ENCODE data around the gene HTR3D.

The HTR3D gene

DNA sequence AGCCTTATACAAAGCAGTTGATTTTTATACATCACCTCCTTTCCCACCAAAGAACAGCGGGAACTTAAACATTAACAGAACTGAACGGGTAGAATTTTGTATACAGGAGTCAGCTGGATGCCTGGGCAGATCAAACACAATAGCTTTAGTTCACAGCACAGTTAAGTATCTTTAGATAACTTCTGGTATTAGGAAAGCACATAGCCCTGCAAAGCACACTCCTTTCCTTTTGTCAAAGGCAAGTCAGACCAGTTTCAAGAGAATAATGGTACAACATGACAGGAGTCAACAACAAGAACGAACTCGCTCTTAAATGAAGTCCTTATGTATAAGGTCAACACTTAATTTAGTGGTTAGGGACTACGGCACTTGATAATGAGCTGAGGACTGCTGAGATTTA is 40.1 kb upstream of the HTR3D start:
- H3K27ac ChIP-seq (ENCODE audit: low read depth, low read length), result no peak overlapping the region
- H3K36me3 ChIP-seq (ENCODE audit: low read length), result no peaks in the 10 kb centered on the region
- no peaks in the 10 kb centered on the region for H3F3A ChIP-seq (ENCODE audit: insufficient read depth)
- H4K20me1 ChIP-seq (ENCODE audit: low read depth, low read length), result no peaks in the 10 kb centered on the region
- TF ChIP-seq EZH2phosphoT487 (conservative IDR thresholded peaks at IDR 0.05; ENCODE audit: low read length), result no peak
- TF ChIP-seq, protein P1, sequence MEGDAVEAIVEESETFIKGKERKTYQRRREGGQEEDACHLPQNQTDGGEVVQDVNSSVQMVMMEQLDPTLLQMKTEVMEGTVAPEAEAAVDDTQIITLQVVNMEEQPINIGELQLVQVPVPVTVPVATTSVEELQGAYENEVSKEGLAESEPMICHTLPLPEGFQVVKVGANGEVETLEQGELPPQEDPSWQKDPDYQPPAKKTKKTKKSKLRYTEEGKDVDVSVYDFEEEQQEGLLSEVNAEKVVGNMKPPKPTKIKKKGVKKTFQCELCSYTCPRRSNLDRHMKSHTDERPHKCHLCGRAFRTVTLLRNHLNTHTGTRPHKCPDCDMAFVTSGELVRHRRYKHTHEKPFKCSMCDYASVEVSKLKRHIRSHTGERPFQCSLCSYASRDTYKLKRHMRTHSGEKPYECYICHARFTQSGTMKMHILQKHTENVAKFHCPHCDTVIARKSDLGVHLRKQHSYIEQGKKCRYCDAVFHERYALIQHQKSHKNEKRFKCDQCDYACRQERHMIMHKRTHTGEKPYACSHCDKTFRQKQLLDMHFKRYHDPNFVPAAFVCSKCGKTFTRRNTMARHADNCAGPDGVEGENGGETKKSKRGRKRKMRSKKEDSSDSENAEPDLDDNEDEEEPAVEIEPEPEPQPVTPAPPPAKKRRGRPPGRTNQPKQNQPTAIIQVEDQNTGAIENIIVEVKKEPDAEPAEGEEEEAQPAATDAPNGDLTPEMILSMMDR (IDR thresholded peaks at IDR 0.05; ENCODE audit: insufficient read depth, low read length, poor library complexity, severe bottlenecking), result no peak
- H3K4me3 ChIP-seq (ENCODE audit: insufficient read depth, low read length, poor library complexity, severe bottlenecking), result no peak overlapping the region
- no peaks in the 10 kb centered on the region for H3K9me3 ChIP-seq (ENCODE audit: insufficient read depth, low read length)
- no peaks in the 10 kb centered on the region for H3K79me2 ChIP-seq (ENCODE audit: insufficient read depth, low read length)
- no peaks in the 10 kb centered on the region for H3K9me2 ChIP-seq (replicated peaks; ENCODE audit: insufficient read depth, low read length)
- no peak overlapping the region for H3K4me2 ChIP-seq (ENCODE audit: low read depth, low read length, poor library complexity, severe bottlenecking)
- no peaks in the 10 kb centered on the region for H3K27me3 ChIP-seq (ENCODE audit: low read length)
- H3K9ac ChIP-seq (ENCODE audit: low read length), result no peak overlapping the region
- H2AFZ ChIP-seq (ENCODE audit: low read depth, low read length, severe bottlenecking), result no peak overlapping the region

- Histone ChIP-seq H3K27ac (ENCODE audit: low read depth, low read length) (no peak overlapping the region), H3K4me2 (ENCODE audit: low read depth, low read length, poor library complexity, severe bottlenecking) (no peak overlapping the region), H4K20me1 (ENCODE audit: low read depth, low read length) (no peaks in the 10 kb centered on the region), H3K36me3 (ENCODE audit: low read length) (no peaks in the 10 kb centered on the region), H3K27me3 (ENCODE audit: low read length) (no peaks in the 10 kb centered on the region), H3K9me3 (ENCODE audit: insufficient read depth, low read length) (no peaks in the 10 kb centered on the region), H3K9ac (ENCODE audit: low read length) (no peak overlapping the region), H3K4me3 (ENCODE audit: insufficient read depth, low read length, poor library complexity, severe bottlenecking) (no peak overlapping the region), H3K79me2 (ENCODE audit: insufficient read depth, low read length) (no peaks in the 10 kb centered on the region), H3F3A (ENCODE audit: insufficient read depth) (peaks cover 11% of the 10 kb centered on the region), H2AFZ (ENCODE audit: low read depth, low read length, severe bottlenecking) (no peak overlapping the region), H3K9me2 (replicated peaks; ENCODE audit: insufficient read depth, low read length) (no peaks in the 10 kb centered on the region)
- no peak for TF ChIP-seq EZH2phosphoT487 (conservative IDR thresholded peaks at IDR 0.05; ENCODE audit: low read length)
- TF ChIP-seq, protein P1 (IDR thresholded peaks at IDR 0.05; ENCODE audit: insufficient read depth, low read length, poor library complexity, severe bottlenecking), result no peak
Measured at GRCh38 chr3:184001761-184002160, 29.8 kb upstream of the HTR3D start.

GRCh38 chr3:184002469-184002868 is 29.1 kb upstream of the HTR3D start:
- no peaks in the 10 kb centered on the region for H3K79me2 ChIP-seq (ENCODE audit: insufficient read depth, low read length)
- peaks cover 12% of the 10 kb centered on the region for H3F3A ChIP-seq (ENCODE audit: insufficient read depth)
- no peak overlapping the region for H3K4me2 ChIP-seq (ENCODE audit: low read depth, low read length, poor library complexity, severe bottlenecking)

More at GRCh38 chr3:184002469-184002868, 29.1 kb upstream of the HTR3D start:
- TF ChIP-seq, protein P1 (IDR thresholded peaks at IDR 0.05; ENCODE audit: insufficient read depth, low read length, poor library complexity, severe bottlenecking), result no peak
- no peak for TF ChIP-seq EZH2phosphoT487 (conservative IDR thresholded peaks at IDR 0.05; ENCODE audit: low read length)
- no peak overlapping the region for H3K9ac ChIP-seq (ENCODE audit: low read length)
- no peaks in the 10 kb centered on the region for H3K36me3 ChIP-seq (ENCODE audit: low read length)
- H3K9me2 ChIP-seq (replicated peaks; ENCODE audit: insufficient read depth, low read length), result no peaks in the 10 kb centered on the region
- H3K27me3 ChIP-seq (ENCODE audit: low read length), result no peaks in the 10 kb centered on the region
- no peak overlapping the region for H3K27ac ChIP-seq (ENCODE audit: low read depth, low read length)
- no peaks in the 10 kb centered on the region for H4K20me1 ChIP-seq (ENCODE audit: low read depth, low read length)
- H2AFZ ChIP-seq (ENCODE audit: low read depth, low read length, severe bottlenecking), result no peak overlapping the region
- H3K4me3 ChIP-seq (ENCODE audit: insufficient read depth, low read length, poor library complexity, severe bottlenecking), result no peak overlapping the region
- no peaks in the 10 kb centered on the region for H3K9me3 ChIP-seq (ENCODE audit: insufficient read depth, low read length)

All from SU-DHL-6 (cell line).